GM13976 (cell line): ENCODE data around the gene LRP1B.

Experiments
- DNase-seq: peaks from one replicate; pipeline ENCODE4 v3.0.0; 2012; ENCODE audit warnings: low spot score
- in situ Hi-C: fragments of 300-500 bp; cut with MboI; formaldehyde crosslinking; loops from one replicate; pipeline ENCODE4 v1.12.0; 2022; ENCODE audit warnings: low sequenced_read_pairs, mixed read lengths, inconsistent platforms; ENCODE audit not compliant: unreplicated experiment
- TF ChIP-seq, protein P1 (sequence below): IDR thresholded peaks from 2 replicates; pipeline ENCODE4 v1.5.1; 2012; ENCODE audit warnings: borderline replicate concordance, mild to moderate bottlenecking; ENCODE audit not compliant: insufficient read depth; ENCODE audit errors: extremely low read depth, missing control alignments, control extremely low read depth

Gene LRP1B

DNA sequence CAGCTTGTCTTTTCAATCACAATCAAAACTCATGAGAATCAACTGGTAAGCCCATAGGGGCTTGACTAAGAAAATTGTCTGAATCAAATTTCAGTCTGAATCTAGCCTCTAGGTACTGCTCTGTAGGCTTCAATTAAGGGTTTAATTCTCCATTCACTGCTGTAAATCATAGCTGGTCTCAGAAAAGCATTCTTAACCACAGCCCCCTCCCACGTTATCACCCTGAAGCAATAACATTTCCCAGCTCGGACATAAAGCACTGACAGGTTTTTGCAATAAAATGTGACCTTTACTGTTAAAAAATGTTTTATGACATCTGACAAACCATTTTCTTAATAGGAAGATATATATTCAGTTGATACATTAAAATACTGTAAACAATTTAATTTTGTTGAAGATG lies 55.0 kb downstream of the LRP1B start:
- in situ Hi-C loops, result no loop called here
- DNase-seq, result no peak
- TF ChIP-seq, protein P1, sequence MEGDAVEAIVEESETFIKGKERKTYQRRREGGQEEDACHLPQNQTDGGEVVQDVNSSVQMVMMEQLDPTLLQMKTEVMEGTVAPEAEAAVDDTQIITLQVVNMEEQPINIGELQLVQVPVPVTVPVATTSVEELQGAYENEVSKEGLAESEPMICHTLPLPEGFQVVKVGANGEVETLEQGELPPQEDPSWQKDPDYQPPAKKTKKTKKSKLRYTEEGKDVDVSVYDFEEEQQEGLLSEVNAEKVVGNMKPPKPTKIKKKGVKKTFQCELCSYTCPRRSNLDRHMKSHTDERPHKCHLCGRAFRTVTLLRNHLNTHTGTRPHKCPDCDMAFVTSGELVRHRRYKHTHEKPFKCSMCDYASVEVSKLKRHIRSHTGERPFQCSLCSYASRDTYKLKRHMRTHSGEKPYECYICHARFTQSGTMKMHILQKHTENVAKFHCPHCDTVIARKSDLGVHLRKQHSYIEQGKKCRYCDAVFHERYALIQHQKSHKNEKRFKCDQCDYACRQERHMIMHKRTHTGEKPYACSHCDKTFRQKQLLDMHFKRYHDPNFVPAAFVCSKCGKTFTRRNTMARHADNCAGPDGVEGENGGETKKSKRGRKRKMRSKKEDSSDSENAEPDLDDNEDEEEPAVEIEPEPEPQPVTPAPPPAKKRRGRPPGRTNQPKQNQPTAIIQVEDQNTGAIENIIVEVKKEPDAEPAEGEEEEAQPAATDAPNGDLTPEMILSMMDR, result no peak

DNA sequence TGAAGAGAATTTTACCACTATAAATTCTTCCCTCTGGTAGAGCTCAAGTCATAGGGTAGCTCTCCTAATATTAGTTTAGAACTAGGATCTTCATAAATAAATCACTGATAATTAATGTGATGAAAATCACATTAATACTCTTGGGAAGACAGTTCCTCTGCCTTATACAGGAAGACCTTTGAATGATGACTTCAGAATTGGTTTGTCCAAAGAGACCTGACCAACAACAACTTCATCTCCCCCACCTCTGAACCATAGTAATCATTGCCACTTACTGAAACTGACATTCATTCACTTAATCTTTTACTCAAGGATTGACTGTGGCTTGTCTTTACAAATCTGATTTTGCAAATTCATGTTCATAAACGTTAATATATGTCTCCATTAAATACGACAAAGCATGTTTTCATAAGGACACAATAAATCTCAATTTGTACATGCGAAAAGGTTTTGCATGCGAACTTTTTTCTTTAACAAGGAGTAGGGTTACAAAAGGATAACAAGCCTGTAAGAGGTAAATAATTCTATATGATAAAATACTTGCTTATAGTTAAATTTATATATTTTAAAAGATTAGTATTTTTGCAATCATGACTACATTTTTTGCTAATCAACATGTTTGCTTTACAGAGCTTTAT lies 61.4 kb downstream of the LRP1B start:
- in situ Hi-C loops, result no loop called here
- TF ChIP-seq, protein P1, result no peak
- DNase-seq, result no peak

DNA sequence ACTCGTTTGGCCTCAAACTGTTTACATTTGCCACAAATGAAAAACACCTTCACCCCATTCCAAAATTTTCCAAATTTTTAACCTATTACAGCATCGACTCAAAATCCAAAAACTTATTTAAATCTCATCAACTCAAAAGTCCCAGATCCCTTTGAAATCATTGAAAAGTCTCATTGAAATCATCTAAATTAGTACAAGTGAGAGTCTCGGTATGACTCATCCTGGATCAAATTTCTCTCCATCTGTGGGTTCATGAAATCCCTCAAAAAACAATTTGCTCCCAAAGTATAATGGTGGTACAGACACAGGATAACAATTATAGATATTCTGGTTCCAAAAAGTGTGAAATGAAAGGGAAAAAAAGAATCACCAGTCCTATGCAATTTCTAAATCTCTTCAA lies 65.1 kb downstream of the LRP1B start:
- TF ChIP-seq, protein P1, result no peak
- DNase-seq, result no peak
- in situ Hi-C loops, result no loop called here

DNA sequence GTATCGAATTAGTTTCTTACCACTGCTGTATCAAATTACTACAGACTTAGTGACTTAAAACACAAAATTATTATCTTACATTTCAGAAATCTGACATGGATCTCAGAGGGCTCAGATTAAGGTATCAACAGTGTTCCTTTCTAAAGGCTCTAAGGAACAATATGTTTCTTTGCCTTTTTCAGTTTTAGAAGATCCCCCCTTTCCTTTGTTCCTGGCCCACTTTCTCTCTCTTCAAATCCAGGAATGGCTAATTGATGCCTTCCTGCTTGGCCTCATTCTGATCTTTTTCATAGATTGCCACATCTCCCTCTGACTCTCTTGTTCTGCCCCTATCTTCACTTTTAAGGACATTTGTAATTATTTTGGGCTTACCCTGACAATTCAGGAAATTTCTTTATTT lies 65.7 kb downstream of the LRP1B start:
- DNase-seq, result no peak
- TF ChIP-seq, protein P1, result no peak
- in situ Hi-C loops, result no loop called here

DNA sequence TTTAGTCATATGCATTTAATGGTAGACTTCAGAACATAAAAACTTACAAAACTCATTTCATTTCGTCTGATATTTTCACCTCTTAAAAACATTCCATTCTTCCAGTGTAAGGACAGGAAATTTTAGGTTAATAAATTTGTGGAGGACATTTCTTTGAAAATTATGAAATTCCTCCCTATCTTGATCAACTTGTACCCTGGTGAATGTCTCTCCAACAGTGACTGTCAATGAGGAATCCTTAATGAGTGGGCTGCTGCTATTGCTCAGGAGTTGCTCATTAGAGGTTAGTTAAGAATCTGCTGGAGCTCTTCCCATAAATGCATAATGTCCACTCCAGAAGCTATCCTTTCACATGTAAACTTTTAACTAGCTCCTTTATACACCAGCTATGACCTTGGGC lies 69.1 kb downstream of the LRP1B start:
- in situ Hi-C loops, result no loop called here
- TF ChIP-seq, protein P1, result no peak
- DNase-seq, result no peak

DNA sequence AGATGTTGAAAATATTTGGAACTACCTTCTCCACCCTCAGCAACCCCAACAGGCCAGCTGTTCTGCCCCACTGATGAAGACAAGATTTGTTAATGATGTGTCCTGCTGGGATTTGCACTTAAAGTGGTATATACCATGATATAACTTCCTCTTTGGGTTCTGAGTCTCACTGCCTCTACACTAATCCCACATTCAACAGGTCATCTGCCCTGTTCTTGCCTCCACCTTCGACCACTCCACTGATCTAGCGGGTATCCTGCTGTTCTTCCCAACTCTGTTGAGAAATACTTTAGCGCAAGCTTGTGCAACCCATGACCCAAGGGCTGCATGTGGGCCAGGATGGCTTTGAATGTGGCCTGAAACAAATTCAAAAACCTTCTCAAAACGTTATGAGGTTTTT lies 72.7 kb downstream of the LRP1B start:
- in situ Hi-C loops, result no loop called here
- TF ChIP-seq, protein P1, result no peak

More for the DNA sequence above, 72.7 kb downstream of the LRP1B start:
- no peak for DNase-seq
